ENCODE results near the gene TAGAP.

TAGAP gene

GRCh38 chr6:159074876-159075275 is 30.1 kb upstream of the TAGAP start:
- Histone ChIP-seq H3K36me3 (ENCODE audit: insufficient read depth, low read length) (no peaks in the 10 kb centered on the region; the same call in 1 of the 2 replicates), H3K4me3 (ENCODE audit: low read depth, low read length, poor library complexity, severe bottlenecking) (no peak overlapping the region), H3F3A (ENCODE audit: insufficient read depth, low read length) (no peaks in the 10 kb centered on the region), H3K9me3 (ENCODE audit: low read length) (peaks cover 3% of the 10 kb centered on the region; the same call in 1 of the 2 replicates), H3K27me3 (ENCODE audit: insufficient read depth, low read length) (no peaks in the 10 kb centered on the region; the same call in 1 of the 2 replicates), H3K79me2 (ENCODE audit: insufficient read depth, low read length) (no peaks in the 10 kb centered on the region), H4K20me1 (ENCODE audit: insufficient read depth, low read length) (no peaks in the 10 kb centered on the region), H3K27ac (ENCODE audit: low read depth, low read length, poor library complexity, severe bottlenecking) (no peak overlapping the region), H3K4me1 (ENCODE audit: insufficient read depth, low read length, severe bottlenecking) (peaks cover 14% of the 10 kb centered on the region), H2AFZ (ENCODE audit: low read length) (no peak overlapping the region), H3K4me2 (ENCODE audit: low read length) (no peak overlapping the region), H3K9me2 (ENCODE audit: low read depth, low read length) (no peaks in the 10 kb centered on the region), H3K9ac (ENCODE audit: low read length) (no peak overlapping the region)
- TF ChIP-seq CTCF (IDR thresholded peaks at IDR 0.05; ENCODE audit: low read length) = no peak
- no peak for TF ChIP-seq EZH2 (IDR thresholded peaks at IDR 0.05; ENCODE audit: borderline replicate concordance, low read length)

GRCh38 chr6:159074120-159074684 is 29.4 kb upstream of the TAGAP start:
- H3K9me2 ChIP-seq (ENCODE audit: low read depth, low read length) = no peaks in the 10 kb centered on the region
- H2AFZ ChIP-seq (ENCODE audit: low read length) = peak overlapping the region; percentile 16; the same call in 1 of the 2 replicates
- peak overlapping the region; percentile 37 for H3K4me2 ChIP-seq (ENCODE audit: low read length)
- no peaks in the 10 kb centered on the region for H3F3A ChIP-seq (ENCODE audit: insufficient read depth, low read length)
- H4K20me1 ChIP-seq (ENCODE audit: insufficient read depth, low read length) = no peaks in the 10 kb centered on the region
- no peaks in the 10 kb centered on the region for H3K79me2 ChIP-seq (ENCODE audit: insufficient read depth, low read length)
- H3K4me1 ChIP-seq (ENCODE audit: insufficient read depth, low read length, severe bottlenecking) = peaks cover 20% of the 10 kb centered on the region
- peak overlapping the region; percentile 49 for H3K4me3 ChIP-seq (ENCODE audit: low read depth, low read length, poor library complexity, severe bottlenecking)
- H3K27ac ChIP-seq (ENCODE audit: low read depth, low read length, poor library complexity, severe bottlenecking) = no peak overlapping the region
- no peaks in the 10 kb centered on the region for H3K9me3 ChIP-seq (ENCODE audit: low read length)
- H3K9ac ChIP-seq (ENCODE audit: low read length) = no peak overlapping the region; the same call in 1 of the 2 replicates
- H3K27me3 ChIP-seq (ENCODE audit: insufficient read depth, low read length) = no peaks in the 10 kb centered on the region; the same call in 1 of the 2 replicates
- TF ChIP-seq EZH2 (IDR thresholded peaks at IDR 0.05; ENCODE audit: borderline replicate concordance, low read length) = no peak
- TF ChIP-seq CTCF (IDR thresholded peaks at IDR 0.05; ENCODE audit: low read length) = no peak
- no peaks in the 10 kb centered on the region for H3K36me3 ChIP-seq (ENCODE audit: insufficient read depth, low read length)

- H3K4me1 ChIP-seq (ENCODE audit: insufficient read depth, low read length, severe bottlenecking) = peaks cover 26% of the 10 kb centered on the region
- no peaks in the 10 kb centered on the region for H3K9me2 ChIP-seq (ENCODE audit: low read depth, low read length)
- H3K27me3 ChIP-seq (ENCODE audit: insufficient read depth, low read length) = no peaks in the 10 kb centered on the region
- no peak overlapping the region for H3K27ac ChIP-seq (ENCODE audit: low read depth, low read length, poor library complexity, severe bottlenecking)
- no peak overlapping the region for H2AFZ ChIP-seq (ENCODE audit: low read length)
- no peaks in the 10 kb centered on the region for H3K9me3 ChIP-seq (ENCODE audit: low read length)
- H3K4me3 ChIP-seq (ENCODE audit: low read depth, low read length, poor library complexity, severe bottlenecking) = no peak overlapping the region
- H4K20me1 ChIP-seq (ENCODE audit: insufficient read depth, low read length) = no peaks in the 10 kb centered on the region
- H3K79me2 ChIP-seq (ENCODE audit: insufficient read depth, low read length) = no peaks in the 10 kb centered on the region
- H3K9ac ChIP-seq (ENCODE audit: low read length) = no peak overlapping the region
- no peak overlapping the region for H3K4me2 ChIP-seq (ENCODE audit: low read length)
- H3F3A ChIP-seq (ENCODE audit: insufficient read depth, low read length) = no peaks in the 10 kb centered on the region
- TF ChIP-seq EZH2 (IDR thresholded peaks at IDR 0.05; ENCODE audit: borderline replicate concordance, low read length) (no peak), CTCF (IDR thresholded peaks at IDR 0.05; ENCODE audit: low read length) (no peak)
- no peaks in the 10 kb centered on the region for H3K36me3 ChIP-seq (ENCODE audit: insufficient read depth, low read length)
Observed at GRCh38 chr6:159071843-159072769, 27.3 kb upstream of the TAGAP start.

Data from OCI-LY1 (cell line).